Sciatic nerve (tissue), 2 donors: ENCODE data around the gene PPT1. TPM values are rescaled to one million over a fixed set of nuclear protein-coding genes. Genes with fewer than 3 reads are reported as not detected.
"Not testable (repeated sequence)": the region's sequence is repeated elsewhere in the genome, so short reads cannot be mapped to it uniquely, and the experiment has no call there.

Experiments used
- ATAC-seq: fragments of 200-7000 bp; cut with Tn5 transposase; one replicate; pipeline ENCODE4 v1.9.1; 2020; ENCODE audit warnings: mild to moderate bottlenecking, moderate library complexity
- DNase-seq: peaks from one replicate; pipeline ENCODE4 v3.0.0-alpha.2; 2020; ENCODE audit warnings: low spot score
- intact Hi-C: fragments of 100-400 bp; cut with DNase I; formaldehyde crosslinking; loops from one replicate; pipeline ENCODE4 v1.14.2; 2022
- total RNA-seq: library from RNA; stranded (reverse); fragmentation: NEBNext Ultra II Directional; extraction: Animal tissue kit (Norgen Biotek cat#: 25700); gene quantifications from one replicate; pipeline ENCODE4 v1.2.1, GENCODE V29; 2021
- donor health status: DM: no; HTN: no; CAD: no.
- donor health status: DM: no; HTN: no; CAD: no.

PPT1 gene
- total RNA-seq, 1 donor from 2014 or later: 80.3 TPM

GRCh38 chr1:40038697-40039096 is 58.4 kb downstream of the PPT1 start:
- no peak for DNase-seq
- no peak for ATAC-seq
- intact Hi-C loops: no loop called here

GRCh38 chr1:40037254-40037653 is 59.8 kb downstream of the PPT1 start:
- intact Hi-C loops, ATAC-seq, DNase-seq: not testable (repeated sequence)

DNA sequence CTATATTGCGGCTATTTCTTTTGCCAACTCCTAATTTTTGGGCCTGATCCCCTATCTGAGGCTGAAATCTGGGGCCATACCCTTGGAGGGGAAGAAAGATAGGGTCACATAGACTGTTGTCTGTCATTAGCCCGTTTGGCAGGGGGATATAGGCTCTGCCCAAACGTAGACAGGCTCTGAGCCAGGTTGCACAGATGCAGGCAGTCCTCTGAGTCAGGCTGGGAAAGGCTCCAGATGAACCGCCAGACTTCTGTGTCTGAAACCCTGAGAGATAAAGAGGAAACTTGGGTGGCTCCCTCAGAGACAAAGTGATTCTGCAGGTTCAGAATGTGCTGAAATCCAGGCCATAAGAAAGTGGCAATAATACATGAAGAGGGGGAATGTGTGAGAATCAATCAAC is 60.5 kb downstream of the PPT1 start:
- DNase-seq: no peak
- intact Hi-C loops: no loop called here
- ATAC-seq: no peak

DNA sequence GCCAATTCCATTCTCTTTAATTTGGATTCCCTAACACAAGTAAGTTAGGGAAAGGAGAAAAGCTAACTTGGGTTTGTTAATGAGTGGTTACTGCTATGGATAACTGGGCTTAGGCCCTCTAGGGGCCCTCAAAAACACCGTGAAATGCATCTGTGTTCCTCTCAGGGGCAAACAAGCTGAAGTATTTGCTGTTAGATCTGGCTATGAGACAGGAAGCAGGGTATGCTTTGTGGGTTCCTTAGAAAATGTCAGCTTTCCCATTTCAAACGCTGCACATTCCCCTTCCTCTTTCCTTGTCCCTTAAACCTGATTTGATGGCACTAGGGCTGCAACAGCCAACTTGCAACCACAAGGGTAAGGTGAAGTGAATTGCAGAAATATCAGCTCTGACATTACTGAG is 62.2 kb downstream of the PPT1 start:
- ATAC-seq: no peak
- intact Hi-C loops: no loop called here
- no peak for DNase-seq

- intact Hi-C loops: no loop called here
- ATAC-seq (peak; percentile 65), DNase-seq (peak; percentile 69)
These were observed 64.7 kb downstream of the PPT1 start for GRCh38 chr1:40032240-40032891.

- no peak for ATAC-seq
- DNase-seq: no peak
- intact Hi-C loops: no loop called here
These were observed 66.4 kb downstream of the PPT1 start for GRCh38 chr1:40030528-40031135.

DNA sequence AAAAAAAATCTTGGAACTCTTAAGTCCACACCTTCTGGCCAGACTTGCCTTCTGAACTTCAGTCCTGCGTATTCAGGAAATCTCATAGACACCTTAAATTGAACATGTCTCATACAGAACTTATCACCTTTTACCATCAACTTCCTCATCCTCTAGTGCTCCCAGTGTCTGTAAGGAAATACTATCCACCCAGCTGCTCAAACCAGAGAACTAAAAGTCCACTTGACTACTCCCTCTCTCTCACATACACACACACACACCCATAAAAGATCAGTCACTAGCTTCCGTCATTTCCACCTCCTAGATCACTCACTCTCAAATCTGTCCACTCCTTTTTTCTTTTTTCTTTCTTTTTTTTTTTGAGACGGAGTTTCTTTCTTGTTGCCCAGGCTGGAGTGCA is 67.4 kb downstream of the PPT1 start:
- intact Hi-C loops: no loop called here

DNA sequence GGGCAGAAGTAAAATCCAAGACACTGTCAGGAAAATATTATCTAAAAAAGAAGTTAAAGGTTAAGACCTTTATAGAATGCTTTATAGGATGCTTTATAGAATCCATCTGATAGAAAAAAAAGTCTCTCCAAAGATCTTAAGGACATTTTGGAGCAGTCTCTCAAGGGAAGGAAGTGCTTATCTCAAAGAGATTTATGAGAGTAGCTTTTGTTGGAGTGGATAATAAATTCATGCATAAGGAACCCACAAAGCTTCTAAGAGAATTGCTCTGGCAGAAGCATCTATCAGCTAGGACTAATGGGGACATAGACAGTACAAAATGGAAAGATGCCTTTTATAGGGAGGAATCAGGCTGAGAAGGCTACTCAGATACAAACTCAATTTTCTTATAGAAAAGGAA is 69.4 kb downstream of the PPT1 start:
- ATAC-seq (no peak), DNase-seq (no peak)
- intact Hi-C loops: no loop called here

More for the DNA sequence above, 67.4 kb downstream of the PPT1 start:
- DNase-seq (no peak), ATAC-seq (no peak)

DNA sequence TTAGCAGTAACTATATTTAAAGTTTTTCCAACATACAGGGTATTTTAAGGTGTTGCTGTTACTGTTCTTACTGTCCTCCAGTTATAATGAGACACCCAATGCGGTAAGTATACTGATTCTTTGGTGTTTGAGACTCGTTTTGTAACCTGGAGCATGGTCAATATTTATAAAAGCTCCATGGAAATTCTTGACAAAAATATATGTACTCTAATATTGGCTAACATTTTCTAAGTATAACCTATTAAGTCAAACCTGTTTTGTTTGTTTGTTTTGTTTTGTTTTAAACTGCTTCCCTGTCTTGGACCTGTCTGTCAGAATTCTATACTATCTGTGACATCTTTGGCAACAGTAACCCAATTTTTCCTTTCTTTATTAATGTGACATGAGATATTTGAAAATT is 72.4 kb downstream of the PPT1 start:
- ATAC-seq (no peak), DNase-seq (no peak)
- intact Hi-C loops: no loop called here

DNA sequence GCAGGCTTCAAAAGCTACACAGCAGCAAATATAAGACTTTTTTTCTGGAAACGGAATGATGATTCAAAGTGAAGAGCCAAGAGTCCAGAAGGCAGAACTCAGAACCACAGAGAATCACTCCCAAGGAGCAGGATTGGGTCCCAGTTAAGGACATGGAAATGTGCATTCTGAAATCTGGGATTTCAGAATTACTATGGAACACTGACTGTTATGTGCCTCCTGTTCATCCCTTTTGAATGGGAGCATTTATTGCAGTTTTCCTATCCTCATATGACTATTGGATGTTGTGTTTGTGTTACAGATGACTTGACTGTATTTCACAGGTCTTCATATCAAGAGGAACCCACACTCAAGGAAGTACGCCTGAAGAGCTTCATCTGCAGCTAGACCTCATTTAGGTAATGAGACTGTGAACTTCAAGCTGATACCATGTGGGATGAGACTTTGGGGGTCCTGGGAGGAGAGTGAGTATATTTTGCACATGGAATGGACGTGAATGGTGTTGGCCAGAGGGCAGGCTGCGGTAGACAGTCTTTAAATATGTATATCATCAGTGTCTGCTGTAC is 73.6 kb downstream of the PPT1 start:
- DNase-seq: no peak
- intact Hi-C loops: no loop called here
- no peak for ATAC-seq

Other genes starting within 250 kb of the PPT1 start
- gene TRIT1, start 213.7 kb downstream of the PPT1 start, total RNA-seq: 21.6 TPM
- 2.5 TPM for gene MYCL, start 195.3 kb downstream of the PPT1 start, total RNA-seq
- 12.3 TPM for gene MFSD2A, start 142.1 kb downstream of the PPT1 start, total RNA-seq
- gene CAP1, start 56.5 kb downstream of the PPT1 start, total RNA-seq: 359 TPM
- gene RLF, start 64.1 kb upstream of the PPT1 start, total RNA-seq: 23.8 TPM
- not detected for gene TMCO2, start 150.7 kb upstream of the PPT1 start, total RNA-seq
- 30.7 TPM for gene ZMPSTE24, start 161.0 kb upstream of the PPT1 start, total RNA-seq
- gene COL9A2, start 220.0 kb upstream of the PPT1 start, total RNA-seq: 3.9 TPM